H9 (cell line): ENCODE measurements around the gene ARMH3. TPM values are rescaled to one million over a fixed set of nuclear protein-coding genes. Genes with fewer than 3 reads are reported as not detected.

Experiments used
- DNase-seq: peaks from one replicate; pipeline ENCODE4 v3.0.0-alpha.2; 2017
- H2AFZ ChIP-seq: one replicate; pipeline ENCODE4 v1.6.1; 2013; ENCODE audit warnings: mild to moderate bottlenecking, low read length, control low read depth, moderate library complexity
- H2AK5ac ChIP-seq: 2 replicates; pipeline ENCODE4 v1.6.1; 2013; ENCODE audit warnings: low read length, control low read depth, mixed read lengths; ENCODE audit not compliant: insufficient read length
- H2BK120ac ChIP-seq: one replicate; pipeline ENCODE4 v1.6.1; 2013; ENCODE audit warnings: low read depth, mild to moderate bottlenecking, low read length, control low read depth, inconsistent platforms; ENCODE audit not compliant: poor library complexity, severe bottlenecking
- H2BK12ac ChIP-seq: 2 replicates; pipeline ENCODE4 v1.6.1; 2013; ENCODE audit warnings: low read length, control low read depth, mixed read lengths, low read depth; ENCODE audit not compliant: insufficient read length
- H2BK15ac ChIP-seq: 2 replicates; pipeline ENCODE4 v1.6.1; 2013; ENCODE audit warnings: low read depth, low read length, control low read depth
- H2BK20ac ChIP-seq: one replicate; pipeline ENCODE4 v1.6.1; 2013; ENCODE audit warnings: low read depth, mild to moderate bottlenecking, low read length, control low read depth, inconsistent platforms; ENCODE audit not compliant: poor library complexity, severe bottlenecking
- H2BK5ac ChIP-seq: 2 replicates; pipeline ENCODE4 v1.6.1; 2013; ENCODE audit warnings: low read length, control low read depth, mixed read lengths; ENCODE audit not compliant: insufficient read length
- H3K14ac ChIP-seq: 2 replicates; pipeline ENCODE4 v1.6.1; 2013; ENCODE audit warnings: low read length, control low read depth; ENCODE audit not compliant: insufficient read depth
- H3K18ac ChIP-seq: 2 replicates; pipeline ENCODE4 v1.6.1; 2013; ENCODE audit warnings: low read depth, mild to moderate bottlenecking, mixed read lengths, low read length, control low read depth; ENCODE audit not compliant: insufficient read length
- H3K23ac ChIP-seq: 2 replicates; pipeline ENCODE4 v1.6.1; 2013; ENCODE audit warnings: low read length, control low read depth, mixed read lengths, low read depth; ENCODE audit not compliant: insufficient read length
- H3K23me2 ChIP-seq: 2 replicates; pipeline ENCODE4 v1.6.1; 2013; ENCODE audit warnings: low read depth, mild to moderate bottlenecking, mixed read lengths, low read length, control low read depth; ENCODE audit not compliant: insufficient read length, poor library complexity, severe bottlenecking
- H3K27ac ChIP-seq: 2 replicates; pipeline ENCODE4 v1.5.1; 2013; ENCODE audit warnings: low read length, control low read depth, mixed read lengths, low read depth; ENCODE audit not compliant: insufficient read length
- H3K27me3 ChIP-seq: 2 replicates; pipeline ENCODE4 v1.6.1; 2013; ENCODE audit warnings: low read length, control low read depth, inconsistent platforms; ENCODE audit not compliant: insufficient read depth
- H3K4ac ChIP-seq: 2 replicates; pipeline ENCODE4 v1.6.1; 2013; ENCODE audit warnings: low read depth, mild to moderate bottlenecking, control low read depth, inconsistent platforms, low read length, moderate library complexity
- H3K4me1 ChIP-seq: 2 replicates; pipeline ENCODE4 v1.6.1; 2013; ENCODE audit warnings: low read length, control low read depth, inconsistent platforms; ENCODE audit not compliant: insufficient read depth
- H3K4me2 ChIP-seq: 2 replicates; pipeline ENCODE4 v1.6.1; 2013; ENCODE audit warnings: low read length, control low read depth, mixed read lengths; ENCODE audit not compliant: insufficient read length, insufficient read depth
- H3K56ac ChIP-seq: 2 replicates; pipeline ENCODE4 v1.6.1; 2013; ENCODE audit warnings: low read depth, mild to moderate bottlenecking, mixed read lengths, low read length, control low read depth; ENCODE audit not compliant: insufficient read length
- H3K79me1 ChIP-seq: 2 replicates; pipeline ENCODE4 v1.6.1; 2013; ENCODE audit warnings: low read depth, mild to moderate bottlenecking, moderate library complexity, low read length, control low read depth, inconsistent platforms; ENCODE audit not compliant: insufficient read depth, poor library complexity, severe bottlenecking
- H3K79me2 ChIP-seq: 2 replicates; pipeline ENCODE4 v1.6.1; 2013; ENCODE audit warnings: low read length, control low read depth, inconsistent platforms; ENCODE audit not compliant: insufficient read depth
- H3K9ac ChIP-seq: 2 replicates; pipeline ENCODE4 v1.6.1; 2013; ENCODE audit warnings: low read length, control low read depth, mixed read lengths; ENCODE audit not compliant: insufficient read length; ENCODE audit errors: extremely low read depth
- H3K9me3 ChIP-seq: one replicate; pipeline ENCODE4 v1.6.1; 2013; ENCODE audit warnings: low read depth, low read length, inconsistent platforms; ENCODE audit not compliant: control insufficient read depth
- H3T11ph ChIP-seq: one replicate; pipeline ENCODE4 v1.6.1; 2013; ENCODE audit warnings: mild to moderate bottlenecking, low read length, control low read depth, inconsistent platforms
- H4K20me1 ChIP-seq: one replicate; pipeline ENCODE4 v1.6.1; 2013; ENCODE audit not compliant: control insufficient read depth, insufficient read length, insufficient read depth
- H4K5ac ChIP-seq: 2 replicates; pipeline ENCODE4 v1.6.1; 2013; ENCODE audit warnings: low read depth, mild to moderate bottlenecking, mixed read lengths, low read length, control low read depth; ENCODE audit not compliant: insufficient read length
- H4K8ac ChIP-seq: replicated peaks from 2 replicates; pipeline ENCODE4 v1.6.1; 2013; ENCODE audit warnings: low read length, control low read depth, mixed read lengths, low read depth; ENCODE audit not compliant: insufficient read length
- H4K91ac ChIP-seq: 2 replicates; pipeline ENCODE4 v1.6.1; 2013; ENCODE audit warnings: low read depth, mild to moderate bottlenecking, moderate library complexity, mixed read lengths, low read length, control low read depth; ENCODE audit not compliant: insufficient read length
- H3K27ac Mint-ChIP-seq, 3 experiments: 2 replicates in 2 of 3; 3 replicates in 1 of 3; pipeline ENCODE4 v1.8.0; 2020 to 2021; ENCODE audit warnings: mixed read lengths in 3 of 3, mild to moderate bottlenecking in 1 of 3, moderate library complexity in 1 of 3
- H3K27me3 Mint-ChIP-seq: 2 replicates; pipeline ENCODE4 v1.8.0; 2021; ENCODE audit warnings: low read depth, mild to moderate bottlenecking, moderate library complexity, mixed read lengths
- H3K36me3 Mint-ChIP-seq, 3 experiments: 2 replicates in 2 of 3; 3 replicates in 1 of 3; pipeline ENCODE4 v1.8.0; 2020 to 2021; ENCODE audit warnings: low read depth in 3 of 3, mixed read lengths in 3 of 3; ENCODE audit not compliant: insufficient read depth in 1 of 3
- H3K4me1 Mint-ChIP-seq, 2 experiments: 2 replicates each; pipeline ENCODE4 v1.8.0; 2020; ENCODE audit warnings: mixed read lengths in 2 of 2
- H3K4me3 Mint-ChIP-seq, 2 experiments: 2 replicates in 1 of 2; 3 replicates in 1 of 2; pipeline ENCODE4 v1.8.0; 2020 to 2021; ENCODE audit warnings: mild to moderate bottlenecking in 2 of 2, mixed read lengths in 2 of 2, moderate library complexity in 1 of 2
- H3K9me3 Mint-ChIP-seq, 2 experiments: 2 replicates in 1 of 2; 3 replicates in 1 of 2; pipeline ENCODE4 v1.8.0; 2020; ENCODE audit warnings: mild to moderate bottlenecking in 2 of 2, mixed read lengths in 2 of 2, moderate library complexity in 1 of 2
- WGBS: extraction: QIAGEN DNeasy Blood & Tissue Kit; methylation state at CpG from one replicate; pipeline ENCODE4 v1.1.7; 2013; ENCODE audit warnings: missing lambda C conversion rate, low lambda C conversion rate, mixed read lengths; ENCODE audit not compliant: insufficient read length; ENCODE audit errors: extremely low coverage; 5-methylcytosine and 5-hydroxymethylcytosine counted together
- total RNA-seq: library from RNA; stranded (reverse); gene quantifications from 2 replicates; pipeline ENCODE4 v1.2.1, GENCODE V29; 2021
- TF ChIP-seq, protein P1 (sequence below): fragments of 200-600 bp; sonication (generic); conservative IDR thresholded peaks from 3 replicates; pipeline ENCODE4 v1.8.0; 2021; ENCODE audit warnings: antibody characterized with exemption, mild to moderate bottlenecking

ARMH3 gene
- total RNA-seq, 1 experiment from 2014 or later: 20.4 TPM

DNA sequence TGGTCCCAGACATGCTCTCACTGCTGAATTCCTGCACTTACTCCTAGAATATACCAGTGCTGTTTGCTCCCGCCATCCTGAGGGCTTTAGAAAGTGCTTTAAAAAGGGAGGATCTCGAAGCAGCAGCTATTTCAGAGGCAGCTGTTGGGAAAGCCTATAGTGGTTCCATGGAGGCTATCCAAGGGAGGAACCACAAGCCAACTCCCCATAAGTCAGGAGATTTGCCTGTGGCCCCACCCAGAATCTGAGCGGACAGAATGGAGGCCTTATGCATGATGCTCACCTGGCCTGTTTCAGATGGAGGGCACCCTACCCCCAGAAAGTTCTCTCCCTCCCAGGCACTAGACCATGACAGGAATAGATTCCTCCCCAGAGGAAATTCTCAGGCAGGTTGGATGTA, 210.1 kb downstream of the ARMH3 start:
- H3K4me1 ChIP-seq: peaks cover 3% of the 10 kb centered on the region; the same call in 1 of the 2 replicates
- H4K20me1 ChIP-seq: peaks cover 2% of the 10 kb centered on the region
- no peak for DNase-seq
- no peak overlapping the region for H2BK5ac ChIP-seq
- H3K27me3 ChIP-seq: peaks cover 15% of the 10 kb centered on the region; the same call in 1 of the 2 replicates
- H3K56ac ChIP-seq: no peak overlapping the region
- H3K14ac ChIP-seq: no peak overlapping the region
- H2BK120ac ChIP-seq: no peak overlapping the region
- no peak overlapping the region for H3T11ph ChIP-seq
- H3K79me2 ChIP-seq: no peaks in the 10 kb centered on the region
- H3K4me3 Mint-ChIP-seq: no peak overlapping the region; a peak in 1 of 5 replicates
- H3K23me2 ChIP-seq: peaks cover 7% of the 10 kb centered on the region
- H3K9me3 ChIP-seq: no peaks in the 10 kb centered on the region
- no peak overlapping the region for H4K91ac ChIP-seq
- no peak overlapping the region for H3K18ac ChIP-seq
- no peak overlapping the region for H4K8ac ChIP-seq
- H3K4ac ChIP-seq: no peak overlapping the region
- H3K36me3 Mint-ChIP-seq: peaks cover 0 to 4% (median 0%) of the 10 kb centered on the region in 3 experiments; a peak in 1 of 7 replicates
- H2AFZ ChIP-seq: no peak overlapping the region
- no peak overlapping the region for H3K23ac ChIP-seq
- H3K4me2 ChIP-seq: no peak overlapping the region
- no peak overlapping the region for H2AK5ac ChIP-seq
- no peak overlapping the region for H2BK15ac ChIP-seq
- TF ChIP-seq, protein P1, sequence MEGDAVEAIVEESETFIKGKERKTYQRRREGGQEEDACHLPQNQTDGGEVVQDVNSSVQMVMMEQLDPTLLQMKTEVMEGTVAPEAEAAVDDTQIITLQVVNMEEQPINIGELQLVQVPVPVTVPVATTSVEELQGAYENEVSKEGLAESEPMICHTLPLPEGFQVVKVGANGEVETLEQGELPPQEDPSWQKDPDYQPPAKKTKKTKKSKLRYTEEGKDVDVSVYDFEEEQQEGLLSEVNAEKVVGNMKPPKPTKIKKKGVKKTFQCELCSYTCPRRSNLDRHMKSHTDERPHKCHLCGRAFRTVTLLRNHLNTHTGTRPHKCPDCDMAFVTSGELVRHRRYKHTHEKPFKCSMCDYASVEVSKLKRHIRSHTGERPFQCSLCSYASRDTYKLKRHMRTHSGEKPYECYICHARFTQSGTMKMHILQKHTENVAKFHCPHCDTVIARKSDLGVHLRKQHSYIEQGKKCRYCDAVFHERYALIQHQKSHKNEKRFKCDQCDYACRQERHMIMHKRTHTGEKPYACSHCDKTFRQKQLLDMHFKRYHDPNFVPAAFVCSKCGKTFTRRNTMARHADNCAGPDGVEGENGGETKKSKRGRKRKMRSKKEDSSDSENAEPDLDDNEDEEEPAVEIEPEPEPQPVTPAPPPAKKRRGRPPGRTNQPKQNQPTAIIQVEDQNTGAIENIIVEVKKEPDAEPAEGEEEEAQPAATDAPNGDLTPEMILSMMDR: no peak
- no peak overlapping the region for H3K27ac ChIP-seq
- H2BK12ac ChIP-seq: no peak overlapping the region
- H3K9ac ChIP-seq: no peak overlapping the region
- H3K79me1 ChIP-seq: no peaks in the 10 kb centered on the region
- H3K4me1 Mint-ChIP-seq: peaks cover 28 to 45% of the 10 kb centered on the region in 2 experiments
- no peak overlapping the region for H3K27ac Mint-ChIP-seq
- no peaks in the 10 kb centered on the region for H3K9me3 Mint-ChIP-seq
- H3K27me3 Mint-ChIP-seq: peaks cover 32% of the 10 kb centered on the region
- H2BK20ac ChIP-seq: no peak overlapping the region
- H4K5ac ChIP-seq: no peak overlapping the region
- no CpG with 5 or more reads among the region's 3 CpGs for WGBS
